GM19023 (cell line): Measurements from ENCODE around the gene NUP43.
"Not testable (repeated sequence)": the region's sequence is repeated elsewhere in the genome, so short reads cannot be mapped to it uniquely, and the experiment has no call there.

Experiments
- ATAC-seq: cut with Tn5 transposase; IDR thresholded peaks from one replicate; pipeline ENCODE4 v1.9.1; 2021; ENCODE audit warnings: mild to moderate bottlenecking, moderate library complexity; ENCODE audit not compliant: unreplicated experiment

NUP43 gene

GRCh38 chr6:149749082-149749593, 2.8 kb upstream of the NUP43 start:
- ATAC-seq, result peak; percentile 1

- ATAC-seq, result not testable (repeated sequence)
These were observed 1.1 kb downstream of the NUP43 start for GRCh38 chr6:149745252-149745651.

GRCh38 chr6:149734915-149735314, 11.4 kb downstream of the NUP43 start:
- no peak for ATAC-seq

- ATAC-seq, result no peak
These were observed 13.1 kb downstream of the NUP43 start for GRCh38 chr6:149733089-149733720.

GRCh38 chr6:149729824-149730223, 16.5 kb downstream of the NUP43 start:
- ATAC-seq, result no peak

- no peak for ATAC-seq
These were observed 17.7 kb downstream of the NUP43 start for GRCh38 chr6:149728499-149729234.

GRCh38 chr6:149727793-149728498, 18.4 kb downstream of the NUP43 start:
- ATAC-seq, result no peak

GRCh38 chr6:149725785-149726184, 20.5 kb downstream of the NUP43 start:
- ATAC-seq, result no peak

GRCh38 chr6:149723771-149724417, 22.4 kb downstream of the NUP43 start:
- peak; percentile 52 for ATAC-seq

- no peak for ATAC-seq
These were observed 23.1 kb downstream of the NUP43 start for GRCh38 chr6:149723262-149723661.

GRCh38 chr6:149719531-149719930, 26.8 kb downstream of the NUP43 start:
- no peak for ATAC-seq

- ATAC-seq, result peak; percentile 90
These were observed 28.5 kb downstream of the NUP43 start, which contains the start of gene LATS1 for GRCh38 chr6:149717588-149718458. LATS1 (minus strand) TSS chr6:149718101; CDS start chr6:149702126, 15,975 bp downstream.

GRCh38 chr6:149717255-149717587, 29.1 kb downstream of the NUP43 start:
- ATAC-seq, result no peak

GRCh38 chr6:149716181-149716963, 30.0 kb downstream of the NUP43 start:
- no peak for ATAC-seq

- ATAC-seq, result no peak
These were observed 31.9 kb downstream of the NUP43 start for GRCh38 chr6:149714442-149714841.

- ATAC-seq, result no peak
These were observed 34.6 kb downstream of the NUP43 start for GRCh38 chr6:149711711-149712110.

- ATAC-seq, result no peak
These were observed 44.6 kb downstream of the NUP43 start for GRCh38 chr6:149701714-149702113.

GRCh38 chr6:149699150-149699549, 47.2 kb downstream of the NUP43 start:
- no peak for ATAC-seq

GRCh38 chr6:149698175-149698574, 48.2 kb downstream of the NUP43 start:
- no peak for ATAC-seq
